OCI-LY3 (cell line): Measurements from ENCODE around the gene FRMPD4.

Experiments used
- CTCF ChIP-seq: fragments of 200-600, 300-600 bp; sonication (generic); IDR thresholded peaks from 2 replicates; pipeline ENCODE4 v1.5.1; 2014; ENCODE audit warnings: antibody characterized with exemption, low read length, low read depth
- EZH2phosphoT487 ChIP-seq: fragments of 200-600 bp; shearing (Covaris generic); IDR thresholded peaks from 2 replicates; pipeline ENCODE4 v1.6.1; 2018; ENCODE audit warnings: antibody characterized with exemption, mixed run types, low read depth

DNA sequence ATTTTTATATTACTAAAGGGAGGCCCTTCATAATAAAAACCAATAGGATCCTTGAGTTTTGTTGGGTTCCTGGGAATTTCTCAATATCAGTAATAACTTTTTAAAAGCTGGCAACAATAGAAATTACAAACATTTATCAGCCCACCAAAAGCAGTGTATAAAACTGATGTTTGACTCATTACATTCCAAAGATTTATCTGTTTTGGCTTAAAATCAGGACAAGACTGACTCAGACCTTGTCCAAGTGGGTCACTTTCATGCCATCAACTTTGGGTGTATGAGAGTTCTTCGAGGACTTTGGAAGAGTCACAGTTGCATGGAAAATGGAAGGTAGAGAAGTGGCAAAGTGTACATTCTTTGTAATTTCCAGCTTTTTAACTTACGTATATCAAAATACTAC is 102.8 kb downstream of the FRMPD4 start:
- TF ChIP-seq CTCF (no peak), EZH2phosphoT487 (no peak)
